Neural progenitor cell (in vitro differentiated cells): ENCODE measurements around the gene DBP.

Experiments
- EZH2 ChIP-seq: fragments of 200-600 bp; sonication (generic); IDR thresholded peaks from 2 replicates; pipeline ENCODE4 v1.6.1; 2017; ENCODE audit warnings: antibody characterized with exemption, mild to moderate bottlenecking, moderate library complexity
- EZH2phosphoT487 ChIP-seq: fragments of 200-600 bp; sonication (generic); IDR thresholded peaks from 2 replicates; pipeline ENCODE4 v1.6.1; 2017; ENCODE audit warnings: antibody characterized with exemption
- TF ChIP-seq, protein P1 (sequence below): fragments of 200-600 bp; sonication (generic); IDR thresholded peaks from 2 replicates; pipeline ENCODE4 v1.5.1; 2017; ENCODE audit warnings: antibody characterized with exemption, mild to moderate bottlenecking

DNA sequence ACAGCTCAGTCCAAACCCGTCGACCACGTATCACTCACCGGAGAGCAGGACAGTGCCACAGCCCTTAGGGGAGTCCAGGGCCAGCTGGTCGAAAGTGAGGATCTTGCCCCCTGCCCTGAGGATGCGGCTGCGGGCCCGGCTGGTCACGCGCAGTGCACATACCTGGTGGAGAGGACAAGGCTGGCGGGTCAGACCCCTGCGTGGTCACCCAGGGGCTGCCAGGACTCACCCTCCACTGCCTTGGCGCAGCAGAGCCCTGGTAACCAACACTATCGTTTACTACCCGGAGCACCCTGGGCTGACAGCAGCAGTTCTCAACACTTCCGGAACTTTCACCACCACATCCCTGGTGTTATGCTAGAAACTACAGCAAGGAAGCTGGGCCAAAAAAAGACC, 21.1 kb downstream of the DBP start:
- TF ChIP-seq, protein P1, sequence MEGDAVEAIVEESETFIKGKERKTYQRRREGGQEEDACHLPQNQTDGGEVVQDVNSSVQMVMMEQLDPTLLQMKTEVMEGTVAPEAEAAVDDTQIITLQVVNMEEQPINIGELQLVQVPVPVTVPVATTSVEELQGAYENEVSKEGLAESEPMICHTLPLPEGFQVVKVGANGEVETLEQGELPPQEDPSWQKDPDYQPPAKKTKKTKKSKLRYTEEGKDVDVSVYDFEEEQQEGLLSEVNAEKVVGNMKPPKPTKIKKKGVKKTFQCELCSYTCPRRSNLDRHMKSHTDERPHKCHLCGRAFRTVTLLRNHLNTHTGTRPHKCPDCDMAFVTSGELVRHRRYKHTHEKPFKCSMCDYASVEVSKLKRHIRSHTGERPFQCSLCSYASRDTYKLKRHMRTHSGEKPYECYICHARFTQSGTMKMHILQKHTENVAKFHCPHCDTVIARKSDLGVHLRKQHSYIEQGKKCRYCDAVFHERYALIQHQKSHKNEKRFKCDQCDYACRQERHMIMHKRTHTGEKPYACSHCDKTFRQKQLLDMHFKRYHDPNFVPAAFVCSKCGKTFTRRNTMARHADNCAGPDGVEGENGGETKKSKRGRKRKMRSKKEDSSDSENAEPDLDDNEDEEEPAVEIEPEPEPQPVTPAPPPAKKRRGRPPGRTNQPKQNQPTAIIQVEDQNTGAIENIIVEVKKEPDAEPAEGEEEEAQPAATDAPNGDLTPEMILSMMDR: no peak
- no peak for TF ChIP-seq EZH2
- no peak for TF ChIP-seq EZH2phosphoT487
